ENCODE data around the gene CCDC9B.

GRCh38 chr15:40325188-40325587 lies 15.6 kb downstream of the CCDC9B start:
- TF ChIP-seq, protein P1, sequence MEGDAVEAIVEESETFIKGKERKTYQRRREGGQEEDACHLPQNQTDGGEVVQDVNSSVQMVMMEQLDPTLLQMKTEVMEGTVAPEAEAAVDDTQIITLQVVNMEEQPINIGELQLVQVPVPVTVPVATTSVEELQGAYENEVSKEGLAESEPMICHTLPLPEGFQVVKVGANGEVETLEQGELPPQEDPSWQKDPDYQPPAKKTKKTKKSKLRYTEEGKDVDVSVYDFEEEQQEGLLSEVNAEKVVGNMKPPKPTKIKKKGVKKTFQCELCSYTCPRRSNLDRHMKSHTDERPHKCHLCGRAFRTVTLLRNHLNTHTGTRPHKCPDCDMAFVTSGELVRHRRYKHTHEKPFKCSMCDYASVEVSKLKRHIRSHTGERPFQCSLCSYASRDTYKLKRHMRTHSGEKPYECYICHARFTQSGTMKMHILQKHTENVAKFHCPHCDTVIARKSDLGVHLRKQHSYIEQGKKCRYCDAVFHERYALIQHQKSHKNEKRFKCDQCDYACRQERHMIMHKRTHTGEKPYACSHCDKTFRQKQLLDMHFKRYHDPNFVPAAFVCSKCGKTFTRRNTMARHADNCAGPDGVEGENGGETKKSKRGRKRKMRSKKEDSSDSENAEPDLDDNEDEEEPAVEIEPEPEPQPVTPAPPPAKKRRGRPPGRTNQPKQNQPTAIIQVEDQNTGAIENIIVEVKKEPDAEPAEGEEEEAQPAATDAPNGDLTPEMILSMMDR (IDR thresholded peaks at IDR 0.05; ENCODE audit: low read depth, low read length, poor library complexity, severe bottlenecking) = no peak
- TF ChIP-seq EZH2phosphoT487 (IDR thresholded peaks at IDR 0.05; ENCODE audit: borderline replicate concordance, low read length) = no peak
